Activated naive CD4-positive, alpha-beta T cell treated with anti-CD3 and anti-CD28 coated beads, Interleukin-2, amount 50 U/mL, for 16 hours (primary cell): ENCODE results near the gene COL8A1.
"Not testable (repeated sequence)": the region's sequence is repeated elsewhere in the genome, so short reads cannot be mapped to it uniquely, and the experiment has no call there.

Source experiments
- DNase-seq: peaks from one replicate; pipeline ENCODE4 v3.0.0-alpha.2; 2020

COL8A1 gene

DNA sequence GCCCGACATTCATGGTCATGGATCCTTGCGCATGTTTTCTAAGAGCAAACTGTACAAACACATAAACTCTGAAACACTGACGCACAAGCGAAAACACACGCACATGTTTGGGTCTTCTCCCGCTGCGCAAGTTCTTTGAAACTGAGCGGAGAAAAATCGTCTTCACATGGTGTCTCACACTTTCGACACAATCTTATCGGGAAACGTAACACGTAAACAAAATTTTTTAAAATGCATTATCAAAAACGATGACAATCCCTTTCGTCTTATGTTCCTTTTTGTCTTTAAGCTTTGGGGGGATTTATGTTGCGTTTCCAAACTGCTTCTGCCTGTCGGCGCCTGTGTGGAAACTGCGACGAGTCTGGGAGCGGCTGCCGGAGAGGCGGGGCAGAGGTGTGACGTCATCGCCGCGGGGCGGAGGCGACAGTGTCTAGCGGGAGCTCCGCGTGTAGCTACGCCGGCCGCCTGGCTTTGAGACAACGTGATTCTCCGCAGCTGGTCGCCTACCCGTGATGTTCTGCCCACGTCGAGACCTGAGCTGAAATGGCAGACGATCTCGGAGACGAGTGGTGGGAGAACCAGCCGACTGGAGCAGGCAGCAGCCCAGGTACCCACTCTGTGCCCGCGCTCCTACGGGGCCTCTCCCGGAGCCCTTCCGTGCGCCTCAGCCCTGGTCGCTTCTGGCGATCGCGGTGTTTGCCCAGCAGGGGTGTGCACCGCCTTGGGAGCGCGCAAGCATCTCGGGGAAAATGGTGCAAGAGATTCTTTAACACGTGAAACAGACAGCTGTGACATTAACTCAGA, 179.2 kb downstream of the COL8A1 start, which contains the start of gene CMSS1:
Gene CMSS1 (plus strand): TSS at position 426 of the 804 bp plus-strand sequence.
- DNase-seq: peak; percentile 98

DNA sequence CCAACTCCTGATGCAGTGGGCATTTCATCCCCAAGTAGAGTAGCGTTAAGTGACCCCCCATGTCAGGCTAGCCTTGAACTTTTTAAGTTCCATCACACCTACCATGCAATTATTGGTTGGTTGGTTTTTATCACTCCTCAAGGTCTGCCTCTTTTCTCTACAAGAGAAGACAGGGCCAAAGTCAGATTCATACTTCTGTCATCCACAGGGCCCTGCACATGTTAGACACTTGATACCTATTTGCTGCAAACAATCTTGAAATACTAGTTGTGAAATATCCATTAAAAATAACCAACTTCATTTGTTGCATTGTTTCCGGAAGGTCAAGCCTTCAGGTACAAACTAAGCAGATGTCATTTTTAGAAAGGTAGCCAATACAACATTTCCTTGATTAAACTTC, 180.4 kb downstream of the COL8A1 start:
- no peak for DNase-seq

DNA sequence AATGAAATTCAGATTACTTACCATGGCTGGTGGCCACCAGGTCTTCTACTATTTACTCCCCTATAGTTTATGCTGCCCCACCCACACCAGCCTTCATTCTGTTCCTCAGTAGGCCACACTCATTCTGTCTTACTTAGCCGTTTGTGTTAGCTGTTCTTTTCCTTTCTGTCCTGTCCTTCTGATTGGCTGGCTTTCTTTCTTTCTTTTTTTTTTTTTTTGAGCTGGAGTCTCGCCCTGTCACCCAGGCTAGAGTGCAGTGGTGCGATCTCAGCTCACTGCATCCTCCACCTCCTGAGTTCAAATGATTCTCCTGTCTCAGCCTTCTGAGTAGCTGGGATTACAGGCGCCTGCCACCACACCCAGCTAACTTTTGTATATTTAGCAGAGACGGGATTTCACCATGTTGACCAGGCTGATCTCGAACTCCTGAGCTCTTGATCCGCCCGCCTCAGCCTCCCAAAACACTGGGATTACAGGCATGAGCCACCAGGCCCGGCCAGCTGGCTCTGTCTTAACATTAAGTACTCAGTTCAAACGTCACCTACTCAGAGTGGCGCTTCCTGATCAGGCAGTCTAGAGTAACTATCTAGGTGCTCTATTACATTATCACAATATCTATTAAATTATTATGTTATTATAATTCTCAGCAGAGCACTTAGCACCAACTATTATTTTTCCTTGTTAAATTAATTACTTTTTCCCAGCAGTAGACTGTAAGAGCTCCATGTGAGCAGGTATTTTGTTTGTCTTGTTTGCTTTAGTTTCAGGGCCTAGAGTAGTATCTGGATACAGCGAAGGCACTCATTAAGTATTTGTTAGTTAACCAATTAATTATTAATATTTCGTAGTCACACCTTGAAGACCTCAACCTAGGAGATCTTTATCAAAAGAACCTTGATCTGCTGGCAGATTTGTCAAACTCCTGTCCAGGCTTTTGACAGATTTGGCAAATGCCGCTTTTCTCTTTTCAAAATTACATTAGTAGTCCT, 185.6 kb downstream of the COL8A1 start:
- no peak for DNase-seq

DNA sequence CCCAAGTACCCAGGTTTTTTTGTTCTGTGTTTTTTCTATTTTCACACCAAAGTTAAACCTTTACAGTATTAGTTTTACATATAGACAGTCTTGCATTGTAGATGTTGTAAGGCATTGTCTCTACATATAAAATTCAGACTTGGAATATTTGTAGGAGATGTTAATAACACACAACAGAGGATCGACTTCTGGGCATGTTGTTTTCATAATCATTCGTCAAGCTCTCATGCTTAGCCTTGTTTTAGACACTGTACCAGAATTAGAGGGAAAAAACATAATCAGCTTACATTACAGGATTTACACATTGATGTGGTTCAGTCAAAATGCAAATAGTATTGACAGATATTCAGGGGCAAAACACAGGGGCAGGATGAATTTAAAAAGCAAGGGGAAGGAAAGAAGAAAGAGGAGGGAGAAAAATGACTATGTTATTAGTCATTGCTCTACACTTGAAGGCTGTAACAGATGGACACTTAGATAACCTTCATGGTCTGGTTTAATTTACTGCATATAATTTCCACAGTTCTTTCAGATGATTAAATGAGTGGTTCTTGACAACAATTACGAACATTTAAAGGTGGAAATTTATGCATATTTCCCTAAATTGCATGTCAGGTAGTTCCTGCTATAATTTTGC, 186.7 kb downstream of the COL8A1 start:
- no peak for DNase-seq

DNA sequence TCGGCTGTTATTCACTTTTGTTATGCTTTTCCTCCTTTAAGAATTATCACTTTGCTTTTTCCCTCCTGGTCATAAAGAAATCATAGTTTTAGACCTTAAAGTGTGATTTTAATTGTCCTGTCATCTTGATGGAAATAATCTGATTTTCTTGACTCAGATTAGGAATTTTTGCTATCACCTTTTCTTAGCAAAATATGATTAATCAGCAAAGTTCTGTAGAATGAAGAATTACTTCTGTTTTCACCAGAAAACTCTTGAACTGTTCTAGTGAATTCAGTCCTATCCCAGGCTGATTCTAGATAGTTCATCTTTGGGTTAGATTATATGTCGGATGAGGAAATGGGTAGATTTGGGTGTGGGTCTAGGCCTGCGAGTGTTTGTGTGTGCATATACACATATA, 191.4 kb downstream of the COL8A1 start:
- DNase-seq: no peak

DNA sequence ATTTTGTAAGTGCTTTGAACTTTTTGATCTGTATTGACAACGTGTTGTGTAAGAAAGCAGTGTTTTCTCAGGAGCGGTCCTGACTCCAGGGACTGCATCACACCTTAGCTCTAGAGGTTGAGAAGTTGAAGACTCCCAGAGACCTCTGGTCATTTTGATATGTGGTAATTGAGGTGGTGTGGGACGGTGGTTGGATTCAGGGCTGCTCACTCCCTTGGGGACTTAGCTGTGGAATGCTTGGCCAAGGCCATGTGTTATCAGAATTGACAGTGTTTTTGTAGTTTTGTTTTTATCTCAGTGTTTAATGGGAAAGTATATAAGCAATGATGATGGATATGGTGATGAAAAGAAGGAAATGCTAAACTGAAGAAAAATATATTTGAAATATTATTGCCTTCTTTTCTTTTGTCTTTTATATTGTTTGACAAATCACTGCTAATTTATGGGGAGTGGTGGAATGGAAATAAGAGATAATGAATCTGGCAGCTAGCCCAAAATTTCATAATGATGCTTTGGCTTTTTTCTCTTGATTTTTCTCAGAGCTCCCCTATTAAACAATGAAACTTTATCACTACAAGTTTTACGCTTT, 195.3 kb downstream of the COL8A1 start:
- no peak for DNase-seq

DNA sequence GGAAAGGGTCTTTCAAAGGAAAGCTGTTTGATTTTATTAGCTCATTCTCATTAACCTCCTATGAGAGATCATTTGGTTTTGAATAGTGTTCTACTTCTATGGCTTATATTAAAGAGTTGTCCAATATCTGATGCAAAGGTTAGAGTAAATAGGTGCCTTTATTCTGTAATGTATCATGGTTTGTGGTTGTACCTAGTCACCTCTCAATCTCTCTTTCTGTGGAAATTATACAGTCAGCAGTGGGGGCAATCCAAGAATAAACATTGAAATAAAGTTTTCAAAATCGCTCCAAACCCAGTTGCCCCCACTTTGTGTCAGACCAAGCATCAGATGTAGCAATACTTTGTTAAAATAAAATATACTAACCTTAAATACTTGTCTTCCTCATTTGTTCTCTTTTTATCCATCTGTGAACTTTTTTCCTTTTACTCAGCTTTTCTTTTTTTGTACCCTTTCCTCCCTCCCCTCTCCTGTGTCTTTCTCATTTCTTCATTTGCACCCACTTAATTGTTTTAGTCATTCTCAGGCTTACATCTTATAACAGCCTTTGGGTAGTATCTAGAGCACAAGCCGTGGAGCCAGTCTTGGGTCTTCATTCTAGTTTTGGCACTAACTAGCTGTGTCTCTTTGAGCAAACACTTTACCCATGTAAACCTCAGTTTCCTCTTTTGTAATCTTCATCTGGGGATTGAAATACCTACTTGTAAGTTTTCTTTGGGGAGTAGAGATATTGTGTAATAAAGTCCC, 196.0 kb downstream of the COL8A1 start:
- DNase-seq: no peak

DNA sequence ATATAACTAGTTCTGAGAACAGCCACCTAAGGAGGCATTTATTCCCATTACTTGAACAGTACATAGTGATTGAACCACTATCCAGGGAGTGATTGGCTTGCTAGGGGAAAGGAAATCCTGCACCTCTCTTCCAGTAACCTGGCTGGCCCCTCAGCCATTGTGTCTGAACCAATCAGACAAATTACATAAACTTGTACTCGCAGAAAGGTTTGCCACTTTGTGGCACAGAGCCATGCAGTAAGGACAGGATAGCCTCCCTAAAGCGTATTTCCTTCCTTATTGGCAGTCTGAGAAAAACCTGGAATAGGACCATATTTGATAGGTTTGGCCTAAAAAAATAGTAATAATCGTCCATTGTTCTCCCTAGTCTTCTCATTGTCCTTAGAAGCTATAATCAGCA, 198.3 kb downstream of the COL8A1 start:
- DNase-seq: no peak

DNA sequence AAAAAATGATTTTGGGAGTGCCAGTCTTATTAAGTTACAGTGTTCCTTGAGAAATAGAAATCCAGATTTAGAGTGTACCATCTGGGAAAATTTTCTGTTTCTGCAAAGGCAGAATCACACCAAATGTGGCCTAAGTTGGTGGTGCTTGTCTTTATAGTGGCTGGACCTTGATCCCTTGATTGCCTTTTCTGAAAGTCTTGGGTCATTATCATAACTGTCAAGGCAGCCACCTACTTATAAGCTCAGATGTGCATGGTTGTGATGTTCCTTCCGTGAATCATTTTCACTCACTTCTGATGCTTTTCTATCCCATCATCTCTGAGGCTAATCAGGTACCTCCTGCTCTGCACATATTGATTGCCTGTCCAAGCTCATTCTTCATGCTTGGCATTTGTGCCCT, 199.3 kb downstream of the COL8A1 start:
- no peak for DNase-seq

DNA sequence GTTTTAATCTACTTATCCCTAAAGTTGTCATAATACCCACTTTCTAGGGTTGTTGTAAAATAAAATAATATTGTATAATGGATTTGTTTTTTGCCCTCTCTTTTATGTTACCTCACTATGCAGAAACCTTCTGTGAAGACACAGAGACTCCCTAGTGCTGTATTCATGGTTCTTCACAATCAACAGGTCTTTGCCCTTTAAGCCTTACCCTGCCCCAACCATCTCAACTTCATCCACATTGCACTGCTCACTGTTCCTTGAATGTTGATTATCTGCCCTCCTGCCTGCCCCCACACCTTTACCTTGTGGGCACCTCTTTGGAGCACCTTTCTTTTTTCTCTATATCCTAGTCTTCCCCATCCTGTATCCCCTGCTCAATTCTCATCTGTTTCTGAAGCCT, 200.4 kb downstream of the COL8A1 start:
- no peak for DNase-seq

DNA sequence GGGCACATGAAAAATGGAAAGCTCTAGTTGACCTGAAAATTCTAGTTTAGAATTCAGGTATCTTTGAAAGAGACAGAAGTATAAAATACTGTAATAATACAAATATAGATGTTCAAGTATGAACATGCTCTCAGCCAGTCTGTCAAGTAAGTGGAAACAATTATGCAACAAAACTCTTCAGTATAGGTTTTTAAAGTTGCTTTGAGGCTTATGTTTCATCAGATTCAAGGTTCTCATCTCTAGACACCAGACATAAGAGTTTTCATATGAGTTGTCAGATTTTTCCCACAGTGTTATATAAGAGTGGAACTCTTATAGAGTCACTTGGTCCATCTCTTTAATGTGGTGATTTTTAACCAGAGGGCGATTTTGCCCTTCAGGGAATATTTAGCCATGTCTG, 201.2 kb downstream of the COL8A1 start:
- DNase-seq: no peak

DNA sequence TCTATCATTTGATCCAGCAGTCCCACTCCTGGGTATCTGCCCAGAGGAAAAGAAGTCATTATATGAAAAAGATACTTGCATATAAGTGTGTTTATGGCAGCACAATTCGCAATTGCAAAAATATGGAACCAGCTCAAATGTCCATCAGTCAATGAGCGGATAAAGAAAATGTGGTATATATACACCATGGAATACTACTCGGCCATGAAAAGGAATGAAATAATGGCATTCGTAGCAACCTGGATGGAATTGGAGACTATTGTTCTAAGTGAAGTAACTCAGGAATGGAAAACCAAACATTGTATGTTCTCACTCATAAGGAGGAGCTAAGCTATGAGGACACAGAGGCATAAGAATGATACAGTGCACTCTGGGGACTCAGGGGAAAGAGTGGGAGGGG, 203.6 kb downstream of the COL8A1 start:
- not testable (repeated sequence) for DNase-seq

DNA sequence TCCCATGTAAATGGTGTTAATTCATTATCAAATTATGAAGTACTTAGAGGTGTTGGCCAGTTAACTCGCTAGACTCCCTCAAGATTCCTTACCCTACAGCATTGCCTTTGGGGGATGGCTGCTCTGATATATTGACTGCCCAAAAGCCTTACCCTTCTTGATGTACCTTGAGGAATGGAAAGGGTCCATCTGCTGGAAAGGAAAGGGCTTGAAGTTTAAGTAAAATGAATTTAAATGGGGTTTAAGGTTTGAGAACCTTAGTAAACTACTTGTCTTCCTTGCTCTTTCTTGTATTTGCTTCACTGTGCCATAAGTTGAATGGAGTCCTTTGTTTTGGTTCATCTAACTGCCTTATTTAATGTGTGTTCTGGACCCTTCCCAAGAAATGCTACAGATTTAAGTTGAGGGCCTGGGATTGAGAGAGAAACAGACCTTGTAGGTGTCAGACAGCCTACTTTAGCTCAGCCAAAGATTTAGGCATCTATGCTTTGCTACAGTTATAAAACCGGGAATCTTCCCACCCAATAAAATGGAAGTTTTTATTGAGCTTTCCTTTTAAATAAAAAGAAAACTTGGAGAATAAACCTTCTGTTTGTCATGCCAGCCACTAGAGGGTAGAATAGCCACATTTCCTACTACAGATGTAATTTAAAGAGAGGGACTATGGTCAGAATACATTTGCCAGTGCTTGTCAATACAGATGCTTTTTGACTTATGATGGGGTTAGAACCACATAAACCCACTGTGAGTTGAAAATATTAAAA, 204.6 kb downstream of the COL8A1 start:
- no peak for DNase-seq

DNA sequence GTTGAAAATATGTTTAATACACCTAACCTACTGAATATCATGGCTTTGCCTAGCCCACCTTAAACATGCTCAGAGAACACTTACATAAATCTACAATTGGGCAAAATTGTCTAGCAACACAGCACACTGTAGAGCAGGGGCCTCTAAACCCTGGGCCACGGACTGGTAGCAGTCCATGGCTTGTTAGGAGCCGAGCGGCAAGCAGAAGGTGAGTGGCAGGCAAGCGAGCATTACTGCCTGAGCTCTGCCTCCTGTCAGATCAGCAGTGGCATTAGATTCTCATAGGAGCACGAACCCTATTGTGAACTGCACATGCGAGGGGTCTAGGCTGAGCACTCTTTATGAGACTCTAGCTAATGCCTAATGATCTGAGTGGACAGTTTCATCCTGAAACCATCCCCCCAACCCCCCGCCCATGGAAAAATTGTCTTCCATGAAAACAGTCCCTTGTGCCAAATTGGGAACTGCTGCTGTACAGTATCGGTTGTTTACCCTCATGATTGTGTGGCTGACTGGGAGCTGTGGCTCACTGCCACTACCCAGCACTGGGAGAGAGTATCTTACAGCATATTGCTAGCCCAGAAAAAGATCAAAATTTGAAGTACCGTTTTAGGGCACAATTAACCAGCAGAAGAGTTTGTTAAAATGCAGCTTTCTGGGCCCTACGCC, 205.3 kb downstream of the COL8A1 start:
- no peak for DNase-seq

DNA sequence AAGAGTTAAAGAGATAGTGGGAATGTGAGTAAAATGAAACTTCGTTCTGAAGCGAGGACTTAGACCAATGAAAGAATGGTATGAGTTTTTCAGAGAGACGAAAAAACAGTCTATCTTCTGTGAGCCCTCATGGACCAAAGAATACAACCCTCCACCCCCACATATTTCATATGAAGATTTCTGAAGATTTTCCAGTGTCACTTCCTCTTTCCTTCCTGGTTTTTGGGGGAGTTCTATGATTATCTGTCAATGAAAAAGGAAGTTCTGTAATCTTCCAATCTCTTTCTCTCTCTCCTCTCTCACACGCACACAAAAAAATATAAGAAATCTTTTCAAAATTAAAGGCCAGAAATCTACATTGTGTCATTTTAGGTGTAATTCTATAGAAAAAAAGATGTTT, 206.9 kb downstream of the COL8A1 start:
- DNase-seq: no peak

DNA sequence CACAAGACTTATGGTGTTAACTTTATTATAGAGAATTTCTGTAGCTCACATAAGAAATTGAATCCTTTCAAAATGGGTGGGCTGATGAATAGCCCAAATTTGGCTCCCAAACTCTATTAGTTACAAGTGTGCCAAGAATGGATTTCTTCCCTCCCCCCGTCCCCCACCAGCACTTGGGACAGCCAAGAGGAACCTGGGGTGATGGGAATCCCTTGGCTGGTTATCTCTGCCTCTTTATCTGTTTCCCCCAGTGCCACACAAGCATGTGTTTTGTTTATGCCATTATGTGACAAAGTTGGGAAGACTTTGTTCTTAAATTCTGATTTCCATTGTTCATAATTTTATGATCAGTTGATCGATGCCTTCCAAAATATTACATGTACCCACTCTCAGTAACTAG, 207.6 kb downstream of the COL8A1 start:
- no peak for DNase-seq

DNA sequence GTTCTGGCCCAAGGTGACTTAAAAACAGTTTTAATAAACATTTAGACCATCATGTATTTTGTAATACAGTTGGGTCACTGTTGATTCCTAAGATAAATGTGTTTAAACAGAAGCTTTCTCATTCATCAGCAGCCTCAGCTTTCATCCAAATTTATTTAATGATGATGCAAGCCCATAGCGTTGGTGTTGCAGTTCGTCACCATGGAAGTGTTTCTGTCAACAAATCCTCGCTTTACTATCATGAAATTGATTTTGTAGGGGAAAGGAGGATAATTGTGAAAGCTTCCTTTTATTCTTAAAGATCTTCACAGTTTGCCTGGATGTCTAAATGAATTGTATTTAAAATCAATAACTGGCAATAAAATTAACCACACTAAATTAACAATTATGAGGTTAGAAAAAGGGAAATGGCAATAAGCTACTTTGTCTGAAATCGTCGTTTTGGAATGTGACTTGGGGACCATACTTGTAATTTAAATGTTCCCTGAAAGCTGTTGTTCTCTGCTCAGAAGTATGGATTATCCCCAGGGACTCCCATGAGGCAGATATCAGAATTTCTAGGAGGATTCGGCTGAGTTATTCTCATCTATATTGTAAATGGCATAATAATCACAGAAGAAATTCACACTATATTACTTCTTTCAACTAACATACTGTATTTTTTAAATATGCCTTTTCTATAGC, 208.2 kb downstream of the COL8A1 start:
- DNase-seq: no peak

DNA sequence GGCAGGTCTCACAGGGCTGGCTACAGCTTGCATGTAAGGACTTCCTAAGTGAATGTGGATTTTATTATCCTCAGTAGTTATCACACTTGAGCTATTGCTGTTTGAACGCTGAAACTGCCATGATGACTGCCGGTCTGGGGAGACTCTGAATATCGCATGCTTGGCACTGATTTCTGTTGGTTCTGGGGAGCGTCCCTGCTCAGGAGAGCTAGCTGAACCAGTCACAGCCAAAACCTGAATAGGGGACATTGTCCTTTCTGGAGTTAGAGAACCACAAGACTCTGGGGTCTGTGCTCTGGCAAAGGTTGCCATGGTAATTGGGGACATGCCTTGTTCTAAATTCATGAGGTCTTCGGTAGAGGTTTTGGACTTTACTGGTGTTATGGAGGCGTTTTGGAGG, 210.0 kb downstream of the COL8A1 start:
- DNase-seq: no peak
